Activated CD4-positive, alpha-beta T cell treated with anti-CD3 and anti-CD28 coated beads, Interleukin-2, amount 10 ng/mL, durations not matched to agents 24 days and 14 days (primary cell): ENCODE results near the gene EFNB2. TPM values are rescaled to one million over a fixed set of nuclear protein-coding genes. Genes with fewer than 3 reads are reported as not detected.

Source experiments
- DNase-seq: peaks from one replicate; pipeline ENCODE4 v3.0.0; 2022
- H3K27ac Mint-ChIP-seq: one replicate; pipeline ENCODE4 v1.8.0; 2022; ENCODE audit warnings: mild to moderate bottlenecking, mixed read lengths
- H3K27me3 Mint-ChIP-seq: one replicate; pipeline ENCODE4 v1.8.0; 2022; ENCODE audit warnings: mixed read lengths
- H3K36me3 Mint-ChIP-seq: one replicate; pipeline ENCODE4 v1.8.0; 2022; ENCODE audit warnings: low read depth, mild to moderate bottlenecking, mixed read lengths
- H3K4me1 Mint-ChIP-seq: one replicate; pipeline ENCODE4 v1.8.0; 2021; ENCODE audit warnings: mixed read lengths
- H3K4me3 Mint-ChIP-seq: one replicate; pipeline ENCODE4 v1.8.0; 2022; ENCODE audit warnings: mild to moderate bottlenecking, moderate library complexity, mixed read lengths
- H3K9me3 Mint-ChIP-seq: one replicate; pipeline ENCODE4 v1.8.0; 2021; ENCODE audit warnings: mixed read lengths
- intact Hi-C: fragments of 100-400 bp; cut with micrococcal nuclease; formaldehyde crosslinking; loops from one replicate; pipeline ENCODE4 v1.15.1; 2023
- total RNA-seq: library from RNA; stranded (reverse); gene quantifications from 2 replicates; pipeline ENCODE4 v1.2.3, GENCODE V29; 2022

Gene EFNB2
- total RNA-seq, 1 donor from 2014 or later: 0.30 TPM

DNA sequence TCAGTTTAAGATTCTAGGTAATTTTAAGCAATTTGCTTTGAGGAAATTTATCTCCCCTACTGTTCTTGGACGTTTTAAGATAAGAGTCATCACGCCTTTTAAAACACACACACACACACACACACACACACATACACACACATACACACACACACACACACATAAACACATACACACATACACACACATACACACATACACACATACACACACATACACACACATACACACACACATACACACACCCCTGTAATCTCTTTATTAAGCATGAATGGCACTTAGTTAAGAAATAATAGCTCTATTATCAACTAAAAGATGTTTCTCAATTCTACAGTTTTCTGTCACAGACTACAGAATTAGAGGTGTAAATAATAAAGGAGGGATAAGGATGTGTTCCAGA is 49.2 kb downstream of the EFNB2 start:
- intact Hi-C loops: no loop called here
- Mint-ChIP-seq H3K27ac (no peak overlapping the region), H3K4me3 (no peak overlapping the region), H3K4me1 (peaks cover 6% of the 10 kb centered on the region), H3K27me3 (peaks cover 36% of the 10 kb centered on the region), H3K9me3 (no peaks in the 10 kb centered on the region), H3K36me3 (no peaks in the 10 kb centered on the region)
- DNase-seq: no peak

DNA sequence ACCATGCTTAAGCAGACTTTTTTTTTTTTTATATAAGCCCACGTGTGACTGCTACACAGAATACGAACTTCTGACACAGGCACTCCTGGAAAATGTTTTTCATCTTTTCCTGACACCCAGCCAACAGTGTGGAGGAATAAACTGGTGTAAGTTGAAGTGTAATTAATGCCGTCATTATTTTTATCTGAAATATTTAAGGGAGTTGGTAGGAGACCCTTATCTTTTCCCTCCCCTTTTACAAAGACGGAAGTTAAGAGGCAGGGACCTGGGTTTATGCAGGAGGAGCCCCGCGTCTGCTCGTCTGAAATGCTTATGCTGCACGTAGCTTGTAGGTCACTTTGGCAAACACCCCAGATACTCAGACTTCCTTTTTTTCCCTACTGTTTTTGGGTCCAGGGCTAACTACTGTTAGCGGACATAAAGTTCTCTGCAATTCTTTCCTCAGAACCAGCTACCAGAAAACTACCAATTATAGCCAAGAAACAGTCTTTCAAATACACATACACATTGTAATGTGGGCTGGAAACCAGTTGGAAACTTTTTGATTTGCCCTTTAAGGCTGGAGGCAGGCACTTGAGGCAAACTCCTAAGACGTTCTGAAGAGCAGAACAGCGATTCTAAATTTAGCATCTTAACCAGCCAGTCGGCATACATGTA is 50.8 kb downstream of the EFNB2 start:
- intact Hi-C loops: no loop called here
- no peaks in the 10 kb centered on the region for H3K4me1 Mint-ChIP-seq
- no peak for DNase-seq
- H3K36me3 Mint-ChIP-seq: no peaks in the 10 kb centered on the region
- H3K9me3 Mint-ChIP-seq: no peaks in the 10 kb centered on the region
- no peak overlapping the region for H3K27ac Mint-ChIP-seq
- H3K27me3 Mint-ChIP-seq: peaks cover 30% of the 10 kb centered on the region
- H3K4me3 Mint-ChIP-seq: no peak overlapping the region

DNA sequence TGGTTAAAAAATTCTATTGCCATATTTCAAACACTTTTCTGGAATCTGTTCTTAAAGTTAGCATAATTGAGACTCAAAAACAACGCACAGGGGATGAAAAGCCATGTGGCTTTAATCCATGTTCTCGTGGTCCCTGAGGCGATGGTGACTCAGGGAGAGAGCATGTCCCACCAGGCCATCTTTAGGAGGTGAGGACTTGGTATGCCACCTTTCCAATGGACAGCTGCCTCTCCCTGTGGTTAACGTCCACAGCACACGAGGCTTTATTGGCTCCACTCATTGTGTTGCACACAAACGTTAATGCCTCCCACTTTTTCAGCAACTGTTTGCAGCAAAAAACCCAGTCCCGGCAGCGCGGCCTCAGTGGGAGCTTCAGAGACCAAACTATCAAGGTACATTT is 51.4 kb downstream of the EFNB2 start:
- H3K36me3 Mint-ChIP-seq: no peaks in the 10 kb centered on the region
- intact Hi-C loops: no loop called here
- no peak overlapping the region for H3K27ac Mint-ChIP-seq
- H3K4me1 Mint-ChIP-seq: no peaks in the 10 kb centered on the region
- H3K9me3 Mint-ChIP-seq: no peaks in the 10 kb centered on the region
- no peak overlapping the region for H3K4me3 Mint-ChIP-seq
- DNase-seq: no peak
- peaks cover 26% of the 10 kb centered on the region for H3K27me3 Mint-ChIP-seq

DNA sequence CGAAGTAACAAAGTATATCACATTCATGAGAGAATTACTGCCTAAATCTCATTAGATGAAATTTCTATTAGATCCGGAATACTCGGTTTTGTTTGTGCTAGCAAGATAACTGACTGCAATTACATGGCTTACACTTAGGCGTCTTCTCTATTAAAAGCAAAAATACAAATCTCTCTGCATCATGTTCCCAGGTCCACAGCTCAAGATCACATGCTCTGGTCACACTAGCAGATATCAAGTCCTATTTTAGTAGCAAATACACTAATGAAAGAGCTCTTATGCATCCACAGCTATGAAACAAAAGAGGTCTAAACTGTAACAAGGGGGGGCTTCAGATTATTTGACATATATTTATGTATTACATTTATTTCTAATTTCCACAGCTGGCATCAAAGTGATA is 53.5 kb downstream of the EFNB2 start:
- Mint-ChIP-seq H3K4me1 (no peaks in the 10 kb centered on the region), H3K27ac (no peak overlapping the region), H3K9me3 (no peaks in the 10 kb centered on the region), H3K36me3 (no peaks in the 10 kb centered on the region), H3K4me3 (no peak overlapping the region), H3K27me3 (peaks cover 23% of the 10 kb centered on the region)
- intact Hi-C loops: no loop called here
- no peak for DNase-seq

DNA sequence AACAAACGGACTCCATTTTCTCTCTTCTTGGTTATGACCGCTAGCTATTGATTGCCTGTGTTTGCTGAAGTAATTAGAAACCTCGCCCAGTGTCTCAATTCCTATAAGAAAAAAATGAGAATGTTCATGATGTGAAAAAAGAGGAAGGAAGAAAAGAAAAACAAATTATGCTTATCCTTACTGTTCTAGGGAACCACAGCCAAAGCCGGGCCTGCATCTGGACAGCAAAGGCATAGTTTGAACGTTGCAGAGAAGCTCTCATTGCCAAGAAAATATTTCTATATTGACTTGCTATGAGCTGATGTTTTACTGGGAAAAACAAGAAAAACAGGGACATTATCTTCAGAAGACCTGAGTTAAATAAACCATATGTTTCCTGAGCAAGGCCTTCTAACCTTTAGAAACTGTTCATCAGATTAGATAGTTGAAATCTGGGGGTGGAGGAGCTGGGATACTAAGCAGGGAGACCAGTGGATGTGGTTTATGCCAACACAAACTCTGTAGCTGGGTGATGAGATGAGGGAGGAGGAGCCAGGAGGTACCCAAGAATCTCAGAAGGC is 55.0 kb downstream of the EFNB2 start:
- Mint-ChIP-seq H3K9me3 (no peaks in the 10 kb centered on the region), H3K4me3 (no peak overlapping the region), H3K4me1 (no peaks in the 10 kb centered on the region), H3K27ac (no peak overlapping the region), H3K27me3 (peaks cover 18% of the 10 kb centered on the region), H3K36me3 (no peaks in the 10 kb centered on the region)
- intact Hi-C loops: no loop called here
- no peak for DNase-seq

DNA sequence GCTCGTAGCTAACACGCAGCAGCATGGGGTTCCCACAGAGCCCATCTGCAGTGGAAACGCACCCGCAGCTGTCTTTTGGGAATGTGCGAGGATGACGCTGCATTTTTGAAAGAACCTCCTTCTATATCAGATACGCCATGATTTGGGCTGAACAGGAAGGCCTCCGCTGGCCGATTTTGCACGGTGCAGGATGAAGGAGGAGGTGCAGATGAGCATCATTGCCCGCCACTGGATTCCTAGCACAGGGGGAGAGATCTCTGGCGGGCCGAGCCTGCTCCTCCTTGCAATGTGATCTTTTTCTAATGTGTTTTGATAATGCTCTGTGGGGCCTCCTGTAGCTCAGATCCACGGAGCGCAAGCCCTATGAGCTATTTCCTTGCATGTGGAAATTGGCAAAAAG is 55.5 kb downstream of the EFNB2 start:
- DNase-seq: no peak
- H3K27ac Mint-ChIP-seq: no peak overlapping the region
- intact Hi-C loops: no loop called here
- H3K36me3 Mint-ChIP-seq: no peaks in the 10 kb centered on the region
- H3K4me3 Mint-ChIP-seq: no peak overlapping the region
- H3K9me3 Mint-ChIP-seq: no peaks in the 10 kb centered on the region
- peaks cover 14% of the 10 kb centered on the region for H3K27me3 Mint-ChIP-seq
- H3K4me1 Mint-ChIP-seq: no peaks in the 10 kb centered on the region

DNA sequence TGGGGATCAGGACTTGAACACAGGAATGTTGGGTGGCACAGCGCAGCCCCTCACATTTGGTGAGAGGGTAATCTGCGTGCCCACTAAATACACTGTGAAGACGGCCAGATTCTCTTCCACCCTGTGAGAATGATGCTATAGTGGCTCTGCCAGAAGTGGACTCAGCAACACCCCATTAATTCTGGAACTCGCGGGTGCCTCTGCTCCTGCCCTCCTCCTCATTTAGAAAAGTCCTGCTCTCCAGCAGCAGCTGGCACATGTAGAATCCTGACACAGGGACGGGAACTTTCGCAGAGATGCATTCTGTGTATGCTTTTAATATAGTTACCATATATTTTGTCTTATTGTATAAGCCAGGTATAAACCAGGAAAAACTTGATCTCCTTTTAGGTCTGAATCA is 57.3 kb downstream of the EFNB2 start:
- H3K9me3 Mint-ChIP-seq: no peaks in the 10 kb centered on the region
- H3K27me3 Mint-ChIP-seq: peaks cover 3% of the 10 kb centered on the region
- no peak overlapping the region for H3K4me3 Mint-ChIP-seq
- intact Hi-C loops: no loop called here
- no peak overlapping the region for H3K27ac Mint-ChIP-seq
- no peaks in the 10 kb centered on the region for H3K36me3 Mint-ChIP-seq
- no peak for DNase-seq
- no peaks in the 10 kb centered on the region for H3K4me1 Mint-ChIP-seq

DNA sequence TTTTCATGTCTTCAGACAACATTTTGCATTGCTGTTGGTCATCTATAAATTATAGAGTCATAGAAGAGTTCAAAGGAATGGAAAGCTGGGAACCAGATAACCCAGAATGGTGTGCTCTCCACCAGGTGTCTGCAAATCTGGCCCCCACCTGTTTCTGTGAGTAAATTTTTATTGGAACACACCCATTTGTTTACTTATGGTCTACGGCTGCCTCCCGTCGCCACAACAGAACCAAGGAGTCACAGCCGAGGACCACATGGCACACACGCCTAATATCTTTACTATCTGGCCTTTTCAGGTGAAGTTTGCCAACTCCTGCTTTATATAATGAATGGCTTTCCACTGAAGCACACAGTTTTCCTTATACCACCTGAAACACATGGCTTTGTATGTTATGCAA is 58.2 kb downstream of the EFNB2 start:
- intact Hi-C loops: no loop called here
- H3K4me3 Mint-ChIP-seq: no peak overlapping the region
- H3K36me3 Mint-ChIP-seq: no peaks in the 10 kb centered on the region
- no peaks in the 10 kb centered on the region for H3K9me3 Mint-ChIP-seq
- peaks cover 2% of the 10 kb centered on the region for H3K27me3 Mint-ChIP-seq
- DNase-seq: no peak
- H3K4me1 Mint-ChIP-seq: no peaks in the 10 kb centered on the region
- H3K27ac Mint-ChIP-seq: no peak overlapping the region

DNA sequence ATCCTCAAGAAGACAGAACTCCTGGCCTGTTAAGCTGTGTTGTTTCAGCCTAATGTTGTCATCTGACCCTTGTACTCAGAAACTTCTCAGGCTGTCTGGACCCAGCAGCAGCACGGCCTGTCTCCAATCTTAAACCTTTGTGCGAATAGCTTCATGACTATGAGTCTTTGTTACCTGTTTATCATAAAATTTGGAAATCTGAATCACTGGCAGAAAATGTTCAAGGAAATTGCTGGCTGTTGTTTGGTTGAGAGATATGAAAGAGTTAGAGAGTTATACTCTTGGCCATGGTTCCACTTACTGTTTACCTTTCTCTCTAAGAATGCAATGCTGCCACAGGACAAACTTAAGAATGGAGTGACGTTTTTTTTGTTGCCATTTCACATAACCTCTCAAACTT is 59.6 kb downstream of the EFNB2 start:
- Mint-ChIP-seq H3K36me3 (no peaks in the 10 kb centered on the region), H3K27me3 (peaks cover 2% of the 10 kb centered on the region), H3K4me1 (no peaks in the 10 kb centered on the region), H3K9me3 (no peaks in the 10 kb centered on the region), H3K4me3 (no peak overlapping the region), H3K27ac (no peak overlapping the region)
- no peak for DNase-seq
- intact Hi-C loops: no loop called here

DNA sequence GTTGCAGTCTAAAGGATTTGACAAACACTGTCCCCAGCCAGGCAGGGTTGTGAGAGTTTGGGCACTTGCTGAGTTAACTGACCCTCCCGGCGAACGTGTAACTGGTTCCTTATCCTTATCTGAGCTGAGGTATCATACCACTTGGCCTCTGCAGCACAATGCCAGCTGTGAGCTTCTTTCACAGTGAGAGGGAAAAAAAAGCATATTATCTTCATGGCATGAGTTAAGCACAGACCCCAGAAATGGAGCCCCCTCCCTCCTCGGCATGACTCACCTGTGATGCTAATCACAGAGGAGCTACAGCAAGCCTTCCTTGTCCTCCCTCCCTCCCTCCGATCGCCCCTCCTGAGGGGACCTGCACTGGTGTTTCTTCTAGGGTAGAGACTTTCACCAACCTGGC is 60.5 kb downstream of the EFNB2 start:
- DNase-seq: no peak
- Mint-ChIP-seq H3K9me3 (no peaks in the 10 kb centered on the region), H3K4me1 (no peaks in the 10 kb centered on the region), H3K36me3 (no peaks in the 10 kb centered on the region), H3K27me3 (no peaks in the 10 kb centered on the region), H3K4me3 (no peak overlapping the region), H3K27ac (no peak overlapping the region)
- intact Hi-C loops: no loop called here

DNA sequence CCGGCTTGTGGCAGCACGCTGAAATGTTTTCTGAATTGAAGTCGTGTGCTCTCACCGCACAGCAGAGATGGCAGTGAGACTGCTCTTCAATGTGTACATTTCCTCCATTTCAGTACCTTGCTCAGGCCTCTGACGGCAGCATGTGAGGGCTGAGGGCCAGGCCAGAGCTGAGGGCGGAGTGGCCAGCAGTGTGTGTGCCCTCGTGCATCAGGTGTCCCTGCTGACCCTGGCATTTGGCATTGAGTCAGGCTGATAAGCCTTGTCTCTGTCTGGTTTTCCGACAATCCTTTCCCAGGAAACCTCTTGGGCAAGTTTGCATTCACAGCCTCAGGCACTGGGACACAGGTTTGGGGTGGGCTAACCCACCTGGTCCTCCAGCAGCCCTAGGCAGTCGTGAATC is 62.3 kb downstream of the EFNB2 start:
- no peak overlapping the region for H3K4me3 Mint-ChIP-seq
- H3K9me3 Mint-ChIP-seq: no peaks in the 10 kb centered on the region
- intact Hi-C loops: no loop called here
- H3K27me3 Mint-ChIP-seq: no peaks in the 10 kb centered on the region
- no peaks in the 10 kb centered on the region for H3K4me1 Mint-ChIP-seq
- no peaks in the 10 kb centered on the region for H3K36me3 Mint-ChIP-seq
- DNase-seq: no peak
- no peak overlapping the region for H3K27ac Mint-ChIP-seq

DNA sequence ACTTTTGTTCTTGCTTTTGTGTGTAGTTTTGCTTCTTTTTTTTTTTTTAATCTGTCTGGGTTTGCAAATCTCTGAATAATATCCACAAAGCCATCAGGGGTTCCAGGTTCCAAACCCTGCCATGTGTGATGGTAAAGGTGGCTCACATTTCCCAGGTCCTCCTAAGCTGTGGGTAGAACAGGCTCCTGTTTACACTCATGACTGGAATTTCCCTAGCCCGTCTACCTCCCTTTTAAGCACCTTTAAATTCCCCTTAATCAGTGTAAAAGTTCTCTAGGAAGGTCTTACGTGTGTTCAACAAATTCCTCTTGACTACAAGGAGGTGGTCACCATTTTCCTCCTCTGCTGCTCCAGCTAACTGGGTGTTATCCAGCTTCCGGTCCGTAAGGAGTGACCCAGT is 62.8 kb downstream of the EFNB2 start:
- intact Hi-C loops: no loop called here
- H3K4me3 Mint-ChIP-seq: no peak overlapping the region

DNA sequence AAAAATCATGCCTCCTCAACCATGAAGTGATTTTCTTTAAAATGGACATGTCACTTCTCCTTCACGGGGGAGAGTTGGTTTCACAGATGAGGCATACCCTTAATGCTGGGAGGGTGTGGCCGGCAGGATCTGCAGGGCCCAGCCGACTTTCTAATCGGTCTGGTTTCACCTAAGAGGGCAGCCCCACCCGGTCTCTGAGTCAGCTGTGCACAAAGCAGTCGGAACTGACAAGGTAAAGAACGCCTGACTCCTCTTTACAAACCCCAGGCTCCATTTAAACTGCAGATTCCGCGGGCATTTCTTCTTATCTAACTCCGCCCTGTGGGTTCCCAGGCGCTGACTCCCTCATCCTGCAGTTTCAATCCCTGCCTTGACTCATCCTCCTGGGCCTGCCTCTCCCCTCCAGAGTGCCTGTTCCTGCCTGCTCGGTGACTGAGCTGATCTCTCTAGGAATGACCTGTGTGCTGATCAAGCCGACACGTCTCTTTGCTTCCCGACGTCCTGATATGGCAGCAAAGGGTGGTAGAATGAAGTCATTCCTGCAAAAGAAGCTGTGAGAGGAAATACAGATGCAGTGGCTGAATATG is 63.4 kb downstream of the EFNB2 start:
- H3K36me3 Mint-ChIP-seq: no peaks in the 10 kb centered on the region
- H3K4me1 Mint-ChIP-seq: no peaks in the 10 kb centered on the region
- no peak for DNase-seq
- H3K9me3 Mint-ChIP-seq: no peaks in the 10 kb centered on the region
- no peaks in the 10 kb centered on the region for H3K27me3 Mint-ChIP-seq
- H3K4me3 Mint-ChIP-seq: no peak overlapping the region
- intact Hi-C loops: no loop called here
- no peak overlapping the region for H3K27ac Mint-ChIP-seq

More for the DNA sequence above, 62.8 kb downstream of the EFNB2 start:
- H3K9me3 Mint-ChIP-seq: no peaks in the 10 kb centered on the region
- no peaks in the 10 kb centered on the region for H3K27me3 Mint-ChIP-seq
- H3K27ac Mint-ChIP-seq: no peak overlapping the region
- no peaks in the 10 kb centered on the region for H3K36me3 Mint-ChIP-seq
- no peaks in the 10 kb centered on the region for H3K4me1 Mint-ChIP-seq
- DNase-seq: no peak

DNA sequence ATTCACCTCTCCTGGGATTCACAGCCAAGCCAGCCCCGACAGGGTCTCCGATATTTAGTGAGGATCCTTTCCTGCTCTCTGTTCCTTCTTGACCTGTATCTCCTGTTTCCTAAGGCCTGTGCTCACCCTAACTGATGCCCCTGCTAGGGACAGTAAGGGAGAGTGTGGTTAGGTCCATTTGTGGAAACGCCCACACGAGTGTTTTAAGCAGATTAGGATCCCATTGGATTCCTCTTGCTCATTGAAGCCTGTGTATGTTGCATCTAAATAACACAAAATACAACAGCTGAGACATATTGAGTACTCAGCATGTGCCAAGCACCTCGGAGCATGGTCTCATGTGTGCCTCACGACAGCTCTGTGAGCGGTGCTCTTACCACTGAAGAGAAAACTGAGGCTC is 64.9 kb downstream of the EFNB2 start:
- no peaks in the 10 kb centered on the region for H3K4me1 Mint-ChIP-seq
- intact Hi-C loops: no loop called here
- H3K36me3 Mint-ChIP-seq: no peaks in the 10 kb centered on the region
- H3K27ac Mint-ChIP-seq: no peak overlapping the region
- H3K9me3 Mint-ChIP-seq: no peaks in the 10 kb centered on the region
- H3K27me3 Mint-ChIP-seq: peaks cover 5% of the 10 kb centered on the region
- no peak overlapping the region for H3K4me3 Mint-ChIP-seq
- DNase-seq: no peak
